CD14-positive monocyte (primary cell): ENCODE data around the gene SCAP. TPM values are rescaled to one million over a fixed set of nuclear protein-coding genes. Genes with fewer than 3 reads are reported as not detected.

ENCODE experiments used
- DNase-seq, 3 donors: peaks; one replicate each; pipeline ENCODE4 v3.0.0-alpha.2; 2011 to 2022
- H2AFZ ChIP-seq: 2 replicates; pipeline ENCODE4 v1.6.0; 2012; ENCODE audit warnings: mild to moderate bottlenecking, low read depth, low read length, inconsistent platforms; ENCODE audit not compliant: insufficient read depth, poor library complexity, severe bottlenecking
- H3K27ac ChIP-seq, 2 donors: 1 replicate in 1 of 2; 2 replicates in 1 of 2; pipeline ENCODE4 v1.5.1; 2012 to 2013; ENCODE audit warnings: low read length in 2 of 2, control low read depth in 1 of 2, inconsistent platforms in 1 of 2, low read depth in 1 of 2, mild to moderate bottlenecking in 1 of 2
- H3K27me3 ChIP-seq, 2 donors: one replicate each; pipeline versions ENCODE4 v1.6.0 to v1.6.1; 2011 to 2013; ENCODE audit warnings: low read length in 2 of 2; ENCODE audit not compliant: control insufficient read depth in 2 of 2, insufficient read depth in 2 of 2
- H3K36me3 ChIP-seq, 2 donors: replicated peaks in 1 of 2; 1 replicate in 1 of 2; 2 replicates in 1 of 2; pipeline versions ENCODE4 v1.5.1 to v1.6.1; 2012 to 2013; ENCODE audit warnings: low read length in 2 of 2, control low read depth in 1 of 2, inconsistent platforms in 1 of 2, mild to moderate bottlenecking in 1 of 2; ENCODE audit not compliant: insufficient read depth in 2 of 2, control insufficient read depth in 1 of 2
- H3K4me1 ChIP-seq, 2 donors: 1 replicate in 1 of 2; 2 replicates in 1 of 2; pipeline versions ENCODE4 v1.5.1 to v1.6.1; 2012 to 2013; ENCODE audit warnings: low read length in 2 of 2, control low read depth in 1 of 2, inconsistent platforms in 1 of 2, mild to moderate bottlenecking in 1 of 2, moderate library complexity in 1 of 2; ENCODE audit not compliant: insufficient read depth in 2 of 2, control insufficient read depth in 1 of 2
- H3K4me2 ChIP-seq: replicated peaks from 2 replicates; pipeline ENCODE3; 2012; ENCODE audit warnings: low read length, moderate library complexity, mild to moderate bottlenecking; ENCODE audit not compliant: poor library complexity, severe bottlenecking; ENCODE audit errors: extremely low read depth
- H3K4me3 ChIP-seq, 3 experiments: fragments of 200-600 bp in 1 of 3; sonication (generic) in 1 of 3; replicated peaks in 1 of 3; 1 replicate in 2 of 3; 2 replicates in 1 of 3; pipeline ENCODE4 v1.5.1; 2011 to 2013; ENCODE audit warnings: low read length in 3 of 3, mild to moderate bottlenecking in 3 of 3, control low read depth in 2 of 3, low read depth in 2 of 3, inconsistent platforms in 1 of 3, moderate library complexity in 1 of 3
- H3K79me2 ChIP-seq: 2 replicates; pipeline ENCODE4 v1.6.0; 2012; ENCODE audit warnings: mild to moderate bottlenecking, control low read depth, inconsistent platforms, low read length, moderate library complexity; ENCODE audit not compliant: insufficient read depth
- H3K9ac ChIP-seq: 2 replicates; pipeline ENCODE4 v1.6.0; 2017; ENCODE audit warnings: low read length, mild to moderate bottlenecking; ENCODE audit not compliant: insufficient read depth, poor library complexity, severe bottlenecking
- H3K9me3 ChIP-seq, 2 donors: replicated peaks in 1 of 2; 1 replicate in 1 of 2; 2 replicates in 1 of 2; pipeline versions ENCODE4 v1.5.1 to v1.6.1; 2012 to 2013; ENCODE audit warnings: low read length in 2 of 2, control low read depth in 1 of 2; ENCODE audit not compliant: control insufficient read depth in 1 of 2, insufficient read depth in 1 of 2
- H4K20me1 ChIP-seq: 2 replicates; pipeline ENCODE4 v1.6.0; 2012; ENCODE audit warnings: mild to moderate bottlenecking, low read length, control low read depth, moderate library complexity; ENCODE audit not compliant: insufficient read depth
- H3K27ac Mint-ChIP-seq, 7 donors: one replicate each; pipeline ENCODE4 v1.8.0; 2020; ENCODE audit warnings: mild to moderate bottlenecking in 7 of 7, mixed read lengths in 7 of 7, moderate library complexity in 6 of 7, inconsistent platforms in 2 of 7
- H3K27me3 Mint-ChIP-seq, 3 donors: one replicate each; pipeline ENCODE4 v1.8.0; 2021 to 2022; ENCODE audit warnings: low read depth in 3 of 3, mild to moderate bottlenecking in 3 of 3, mixed read lengths in 3 of 3, moderate library complexity in 3 of 3, inconsistent platforms in 1 of 3
- H3K36me3 Mint-ChIP-seq, 2 donors: one replicate each; pipeline ENCODE4 v1.8.0; 2020; ENCODE audit warnings: mixed read lengths in 2 of 2, inconsistent platforms in 1 of 2, mild to moderate bottlenecking in 1 of 2
- H3K4me1 Mint-ChIP-seq: one replicate; pipeline ENCODE4 v1.8.0; 2020; ENCODE audit warnings: mild to moderate bottlenecking, mixed read lengths
- H3K4me3 Mint-ChIP-seq, 2 donors: one replicate each; pipeline ENCODE4 v1.8.0; 2020; ENCODE audit warnings: mild to moderate bottlenecking in 2 of 2, mixed read lengths in 2 of 2, moderate library complexity in 1 of 2
- H3K9me3 Mint-ChIP-seq, 7 donors: one replicate each; pipeline ENCODE4 v1.8.0; 2020 to 2022; ENCODE audit warnings: mixed read lengths in 7 of 7, mild to moderate bottlenecking in 6 of 7, moderate library complexity in 6 of 7, inconsistent platforms in 2 of 7
- CTCF ChIP-seq: fragments of 200-600 bp; IDR thresholded peaks from one replicate; pipeline ENCODE4 v1.8.0; 2022; ENCODE audit warnings: antibody characterized with exemption, mild to moderate bottlenecking
- WGBS: methylation state at CpG from one replicate; pipeline ENCODE4 v1.1.5; 2013; ENCODE audit warnings: missing lambda C conversion rate; ENCODE audit not compliant: insufficient coverage; 5-methylcytosine and 5-hydroxymethylcytosine counted together
- intact Hi-C, 2 donors: fragments of 100-400 bp; cut with micrococcal nuclease; formaldehyde crosslinking; loops; one replicate each; pipeline versions ENCODE4 v1.15.0 to v1.15.1; 2023
- polyA plus RNA-seq, 3 donors: library from polyadenylated mRNA; depleted of rRNA in 1 of 3; unstranded in 2 of 3; stranded (reverse) in 1 of 3; fragments of 300-500 nt in 2 of 3; fragments of >200 nt in 1 of 3; fragmentation: Illumina TruSeq in 2 of 3; gene quantifications; 1 replicate in 2 of 3; 2 replicates in 1 of 3; pipeline ENCODE4 v1.2.3, GENCODE V29; 2012 to 2021

The SCAP gene
- polyA plus RNA-seq, 3 donors, result 26.3 to 27.8 (median 27.7) TPM

- intact Hi-C loops, result no loop called here
- Histone ChIP-seq H3K9me3 (no peaks in the 10 kb centered on the region), H3K27ac (peak overlapping the region; percentile 25 to 73), H3K4me1 (peaks cover 54 to 61% of the 10 kb centered on the region in 2 donors), H3K27me3 (no peaks in the 10 kb centered on the region), H3K79me2 (peaks cover 34% of the 10 kb centered on the region), H3K4me3 (peak overlapping the region in 1 of 3 experiments; percentile 36), H4K20me1 (peaks cover 9% of the 10 kb centered on the region), H2AFZ (peak overlapping the region; percentile 6), H3K4me2 (peak overlapping the region; percentile 26), H3K9ac (no peak overlapping the region), H3K36me3 (no peaks in the 10 kb centered on the region)
- H3K4me3 Mint-ChIP-seq, result peak overlapping the region; percentile 39 to 62
- H3K27me3 Mint-ChIP-seq, result peaks cover 0 to 2% (median 0%) of the 10 kb centered on the region in 3 donors
- H3K36me3 Mint-ChIP-seq, result no peaks in the 10 kb centered on the region
- H3K9me3 Mint-ChIP-seq, result no peaks in the 10 kb centered on the region
- no peak for TF ChIP-seq CTCF
- peak; percentile 43 to 56 (median 54) for DNase-seq
- H3K27ac Mint-ChIP-seq, result peak overlapping the region; percentile 38 to 91 (median 82)
- H3K4me1 Mint-ChIP-seq, result peaks cover 57% of the 10 kb centered on the region
- WGBS, result 32% methylated on average over 2 of the region's 2 CpGs
These were observed 98.6 kb downstream of the SCAP start for GRCh38 chr3:47377186-47377585.

GRCh38 chr3:47376393-47376792 is 99.3 kb downstream of the SCAP start:
- Mint-ChIP-seq H3K27ac (peak overlapping the region in 2 of 7 donors; percentile 56 to 58), H3K36me3 (no peaks in the 10 kb centered on the region), H3K27me3 (peaks cover 0 to 2% (median 0%) of the 10 kb centered on the region in 3 donors), H3K4me3 (no peak overlapping the region), H3K9me3 (no peaks in the 10 kb centered on the region), H3K4me1 (peaks cover 57% of the 10 kb centered on the region)
- intact Hi-C loops, result no loop called here
- peaks cover 54 to 61% of the 10 kb centered on the region in 2 donors for H3K4me1 ChIP-seq
- peaks cover 2% of the 10 kb centered on the region for H4K20me1 ChIP-seq
- H3K4me2 ChIP-seq, result no peak overlapping the region
- DNase-seq, result no peak
- H3K79me2 ChIP-seq, result peaks cover 26% of the 10 kb centered on the region
- peak overlapping the region in 1 of 2 donors; percentile 73 for H3K27ac ChIP-seq
- no peak overlapping the region for H3K9ac ChIP-seq
- no peaks in the 10 kb centered on the region for H3K27me3 ChIP-seq
- TF ChIP-seq CTCF, result no peak
- WGBS, result 100% methylated on average over 2 of the region's 3 CpGs
- H3K4me3 ChIP-seq, result no peak overlapping the region
- H2AFZ ChIP-seq, result no peak overlapping the region
- H3K36me3 ChIP-seq, result no peaks in the 10 kb centered on the region
- no peaks in the 10 kb centered on the region for H3K9me3 ChIP-seq
